ENCODE results near the gene AUH.

AUH gene

GRCh38 chr9:91328186-91328585 is 33.5 kb downstream of the AUH start:
- Histone ChIP-seq H3K27ac (no peak overlapping the region), H3K4me1 (ENCODE audit: control insufficient read depth in 1 of 2, insufficient read depth in 1 of 2, low read depth in 1 of 2, low read length in 1 of 2) (no peaks in the 10 kb centered on the region), H3K27me3 (no peaks in the 10 kb centered on the region), H3K4me3 (ENCODE audit: low read depth in 1 of 2, low read length in 1 of 2) (no peak overlapping the region), H3K36me3 (peaks cover 13% of the 10 kb centered on the region), H3K9me3 (no peaks in the 10 kb centered on the region)
- TF ChIP-seq CTCF (IDR thresholded peaks at IDR 0.05): no peak

- H3K9me3 ChIP-seq: no peaks in the 10 kb centered on the region
- H3K4me3 ChIP-seq (ENCODE audit: low read depth in 1 of 2, low read length in 1 of 2): no peak overlapping the region
- no peaks in the 10 kb centered on the region for H3K27me3 ChIP-seq
- no peak overlapping the region for H3K27ac ChIP-seq
- TF ChIP-seq CTCF (IDR thresholded peaks at IDR 0.05): no peak
- peaks cover 0 to 6% of the 10 kb centered on the region in 2 experiments for H3K4me1 ChIP-seq (ENCODE audit: control insufficient read depth in 1 of 2, insufficient read depth in 1 of 2, low read depth in 1 of 2, low read length in 1 of 2)
- no peaks in the 10 kb centered on the region for H3K36me3 ChIP-seq
Observed at GRCh38 chr9:91321691-91322090, 40.0 kb downstream of the AUH start.

GRCh38 chr9:91320299-91320698 is 41.4 kb downstream of the AUH start:
- Histone ChIP-seq H3K36me3 (no peaks in the 10 kb centered on the region), H3K27ac (no peak overlapping the region), H3K4me3 (ENCODE audit: low read depth in 1 of 2, low read length in 1 of 2) (no peak overlapping the region), H3K9me3 (no peaks in the 10 kb centered on the region), H3K27me3 (no peaks in the 10 kb centered on the region), H3K4me1 (ENCODE audit: control insufficient read depth in 1 of 2, insufficient read depth in 1 of 2, low read depth in 1 of 2, low read length in 1 of 2) (peaks cover 0 to 6% of the 10 kb centered on the region in 2 experiments)
- no peak for TF ChIP-seq CTCF (IDR thresholded peaks at IDR 0.05)

- no peak for TF ChIP-seq CTCF (IDR thresholded peaks at IDR 0.05)
- peaks cover 0 to 6% of the 10 kb centered on the region in 2 experiments for H3K4me1 ChIP-seq (ENCODE audit: control insufficient read depth in 1 of 2, insufficient read depth in 1 of 2, low read depth in 1 of 2, low read length in 1 of 2)
- no peak overlapping the region for H3K27ac ChIP-seq
- H3K9me3 ChIP-seq: no peaks in the 10 kb centered on the region
- H3K4me3 ChIP-seq (ENCODE audit: low read depth in 1 of 2, low read length in 1 of 2): no peak overlapping the region
- no peaks in the 10 kb centered on the region for H3K36me3 ChIP-seq
- no peaks in the 10 kb centered on the region for H3K27me3 ChIP-seq
Observed at GRCh38 chr9:91316093-91316492, 45.6 kb downstream of the AUH start.

GRCh38 chr9:91315191-91315590 is 46.5 kb downstream of the AUH start:
- Histone ChIP-seq H3K4me1 (ENCODE audit: control insufficient read depth in 1 of 2, insufficient read depth in 1 of 2, low read depth in 1 of 2, low read length in 1 of 2) (peaks cover 0 to 6% of the 10 kb centered on the region in 2 experiments), H3K27ac (no peak overlapping the region), H3K9me3 (no peaks in the 10 kb centered on the region), H3K4me3 (ENCODE audit: low read depth in 1 of 2, low read length in 1 of 2) (no peak overlapping the region), H3K27me3 (no peaks in the 10 kb centered on the region), H3K36me3 (no peaks in the 10 kb centered on the region)
- no peak for TF ChIP-seq CTCF (IDR thresholded peaks at IDR 0.05)
